Activated CD8-positive, alpha-beta memory T cell treated with anti-CD3 and anti-CD28 coated beads, Interleukin-2, amount 50 U/mL, for 24 hours (primary cell): Measurements from ENCODE around the gene ZFP42.
"Not testable (repeated sequence)": the region's sequence is repeated elsewhere in the genome, so short reads cannot be mapped to it uniquely, and the experiment has no call there.

ENCODE experiments used
- DNase-seq: peaks from one replicate; pipeline ENCODE4 v3.0.0-alpha.2; 2020; ENCODE audit errors: extremely low read depth

Gene ZFP42

DNA sequence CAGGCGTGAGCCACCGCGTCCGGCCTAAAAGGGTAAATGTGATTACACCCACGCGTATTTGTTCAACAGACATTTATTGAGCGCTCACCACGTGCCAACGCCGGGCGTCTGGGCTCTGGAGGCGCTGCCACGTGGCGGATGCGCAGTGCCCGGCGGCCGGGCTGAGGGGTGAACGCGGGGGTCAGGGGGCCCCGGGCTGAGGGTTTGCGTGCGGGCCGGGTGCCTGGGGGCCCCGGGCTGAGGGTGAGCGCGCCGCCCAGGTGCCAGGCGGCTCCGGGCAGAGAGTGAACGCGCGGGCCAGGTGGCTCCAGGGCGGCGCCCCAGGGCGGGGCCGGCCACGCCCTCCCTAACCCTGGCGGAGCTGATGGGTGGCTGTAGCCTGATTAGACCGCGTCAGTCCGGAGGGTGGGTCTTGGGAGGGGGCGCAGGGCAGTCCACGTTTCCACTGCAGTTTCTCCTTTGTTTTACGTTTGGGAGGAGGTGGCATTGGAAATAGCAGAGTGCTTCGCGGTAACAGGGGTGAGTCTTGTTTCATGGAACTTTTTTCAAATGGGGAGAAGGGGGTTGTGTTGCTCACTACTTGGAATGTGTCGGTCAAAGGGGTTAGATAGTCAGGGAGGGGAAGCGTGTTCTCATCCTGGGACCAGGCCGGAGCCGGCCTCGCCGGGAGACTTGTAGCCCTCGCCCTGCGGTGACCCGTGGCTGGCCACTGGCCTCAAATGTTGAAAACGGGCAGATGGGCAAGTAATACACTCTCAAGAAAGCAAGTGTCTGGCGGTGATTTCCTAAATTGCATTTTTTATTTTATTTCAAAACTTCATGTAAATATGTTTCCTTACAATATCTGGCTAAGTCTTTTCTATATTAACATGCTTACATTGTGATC, at the start of gene ZFP42:
Gene ZFP42, plus strand, starts transcription at position 450 of the 886 bp plus-strand sequence. CDS start 7,037 bp downstream, outside the sequence.
- no peak for DNase-seq

- DNase-seq: no peak
Measured at GRCh38 chr4:187961171-187961570, 34.4 kb upstream of the ZFP42 start.

DNA sequence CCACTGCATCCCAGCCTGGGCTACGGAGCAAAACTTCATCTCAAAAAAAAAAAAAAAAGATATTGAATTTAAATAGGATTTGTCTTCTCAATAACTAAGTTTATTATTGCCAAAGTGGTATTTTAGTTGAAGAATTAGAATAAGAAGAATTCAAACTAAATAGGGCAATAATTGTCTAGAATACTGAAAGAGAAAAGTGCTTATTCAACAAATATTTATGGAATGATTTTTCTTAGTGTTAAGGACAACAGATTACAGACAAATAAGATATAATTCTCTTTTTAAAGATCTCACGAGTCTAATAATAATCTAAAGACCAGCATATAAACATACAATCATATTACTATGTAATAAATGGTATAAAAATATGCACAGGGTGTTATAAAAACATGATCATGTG, 33.6 kb upstream of the ZFP42 start:
- DNase-seq: no peak

DNA sequence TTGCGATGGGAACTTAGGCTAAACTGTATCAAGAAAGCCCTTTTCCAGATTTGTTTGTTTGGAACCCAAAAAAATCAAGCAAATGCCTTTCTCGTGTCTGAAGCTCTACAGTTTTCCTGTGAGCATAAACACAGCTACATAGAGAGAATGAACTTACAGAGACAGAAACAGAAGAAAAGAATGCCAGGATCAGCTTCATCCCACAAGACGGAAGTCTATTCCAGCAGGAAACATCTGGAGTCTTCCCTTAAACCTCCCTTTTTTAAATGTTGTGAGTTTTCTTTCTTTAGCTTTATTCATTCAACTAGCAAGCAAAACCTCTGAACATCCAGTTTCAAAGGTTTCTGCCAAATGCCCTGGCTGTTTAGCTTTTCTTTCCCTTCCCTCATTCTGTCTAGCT, 32.6 kb upstream of the ZFP42 start:
- DNase-seq: no peak

- DNase-seq: no peak
Measured at GRCh38 chr4:187965726-187966125, 29.8 kb upstream of the ZFP42 start.

DNA sequence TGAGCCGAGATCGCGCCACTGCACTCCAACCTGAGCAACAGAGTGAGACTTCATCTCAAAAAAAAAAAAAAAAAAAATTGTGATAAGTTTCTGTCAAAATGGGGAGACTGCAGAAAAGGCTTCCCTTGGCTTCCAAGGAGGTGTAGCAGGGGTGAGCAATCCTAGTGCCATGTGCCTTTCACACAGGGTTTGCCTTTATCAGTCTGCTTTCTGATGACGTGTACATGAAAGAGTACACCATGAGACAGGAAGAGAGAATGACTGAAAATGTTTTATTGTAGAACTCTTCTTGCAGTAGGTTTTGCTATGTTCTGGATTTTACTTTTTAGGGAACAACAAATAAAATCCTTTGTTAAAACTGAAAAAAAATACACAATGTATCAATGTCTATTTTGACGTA, 23.4 kb upstream of the ZFP42 start:
- no peak for DNase-seq

- no peak for DNase-seq
Measured at GRCh38 chr4:187983746-187984145, 11.8 kb upstream of the ZFP42 start.

- DNase-seq: no peak
Measured at GRCh38 chr4:187992971-187993370, 2.6 kb upstream of the ZFP42 start.

DNA sequence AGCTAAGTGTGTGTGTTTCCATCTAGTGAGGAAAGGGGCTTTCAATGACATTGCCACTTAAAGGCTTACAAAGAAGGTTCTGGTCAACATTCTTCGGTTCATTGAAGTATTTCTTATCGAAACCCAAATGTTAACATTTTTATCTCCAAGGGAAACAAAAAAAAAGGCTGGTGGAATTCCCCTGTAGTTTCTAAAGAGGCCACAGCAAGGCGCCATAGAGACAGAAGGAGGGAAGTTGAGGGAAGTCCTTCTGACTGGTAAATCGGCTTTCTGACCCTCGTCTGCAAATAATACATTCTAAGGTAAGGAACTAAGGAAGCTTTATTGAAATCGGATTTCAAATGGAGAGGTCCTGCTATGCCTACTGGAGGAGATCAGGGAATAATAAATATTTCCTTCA, 1.7 kb upstream of the ZFP42 start:
- no peak for DNase-seq

DNA sequence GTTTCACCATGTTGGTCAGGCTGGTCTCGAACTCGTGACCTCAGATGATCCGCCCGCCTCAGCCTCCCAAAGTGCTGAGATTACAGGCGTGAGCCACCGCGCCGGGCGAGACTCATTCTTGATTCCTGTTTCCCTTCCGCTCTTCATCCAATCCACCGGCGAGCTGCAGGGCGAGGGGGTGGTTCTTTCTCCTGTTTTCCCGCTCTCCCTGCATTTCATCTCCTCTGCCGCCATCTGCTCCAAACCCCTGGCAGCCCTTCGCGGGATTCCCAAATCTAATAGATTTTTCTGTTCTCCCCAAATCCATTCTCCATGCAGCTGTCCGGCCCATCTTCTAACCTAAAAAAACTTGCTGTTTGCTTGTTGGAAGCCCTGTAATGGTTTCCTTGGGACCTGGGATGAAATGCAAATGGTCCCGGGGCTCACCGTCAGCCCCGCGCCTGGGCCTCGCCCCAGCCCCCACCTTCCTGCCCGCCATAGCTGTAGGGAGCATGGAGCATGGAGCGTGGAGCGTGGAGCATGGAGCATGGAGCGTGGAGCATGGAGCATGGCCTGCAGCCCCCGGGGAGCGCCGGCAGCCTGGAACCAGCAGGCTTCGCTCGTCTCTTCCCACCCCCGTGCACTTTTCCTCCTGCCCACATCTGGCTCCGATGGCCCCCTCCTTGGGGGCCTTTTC, 1.1 kb downstream of the ZFP42 start:
- DNase-seq: no peak

DNA sequence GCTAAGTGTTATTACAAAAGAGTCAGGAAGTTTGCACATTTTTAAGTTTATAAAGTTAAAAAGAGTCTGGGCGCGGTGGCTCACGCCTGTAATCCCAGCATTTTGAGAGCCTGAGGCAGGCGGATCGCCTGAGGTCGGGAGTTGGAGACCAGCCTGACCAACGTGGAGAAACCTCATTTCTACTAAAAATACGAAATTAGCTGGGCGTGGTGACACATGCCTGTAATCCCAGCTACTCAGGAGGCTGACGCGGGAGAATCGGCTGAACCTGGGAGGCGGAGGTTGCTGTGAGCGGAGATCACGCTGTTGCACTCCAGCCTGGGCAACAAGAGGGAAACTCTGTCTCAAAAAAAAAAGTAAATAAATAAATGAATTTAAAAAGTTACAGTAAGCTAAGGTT, 2.4 kb downstream of the ZFP42 start:
- not testable (repeated sequence) for DNase-seq

- DNase-seq: no peak
Measured at GRCh38 chr4:187999406-187999932, 3.9 kb downstream of the ZFP42 start.

DNA sequence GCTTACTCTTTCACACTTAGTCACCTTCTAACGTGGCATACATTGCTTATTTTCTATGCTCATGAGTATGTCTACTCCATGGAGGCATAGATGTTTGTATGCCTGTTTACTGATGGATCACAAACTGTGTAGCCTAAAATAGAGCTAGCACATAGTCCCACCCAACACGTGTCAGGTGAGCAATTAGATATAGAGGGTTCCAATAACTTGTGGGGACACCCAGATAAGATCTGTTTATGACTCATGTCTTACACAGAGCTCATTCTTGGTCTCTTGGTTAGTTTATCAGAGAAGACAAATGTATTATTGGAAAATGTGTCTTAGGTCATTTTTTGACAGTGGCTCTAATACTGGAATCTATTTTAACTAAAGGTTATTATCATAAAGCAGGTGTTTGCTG, 6.8 kb downstream of the ZFP42 start:
- DNase-seq: no peak

DNA sequence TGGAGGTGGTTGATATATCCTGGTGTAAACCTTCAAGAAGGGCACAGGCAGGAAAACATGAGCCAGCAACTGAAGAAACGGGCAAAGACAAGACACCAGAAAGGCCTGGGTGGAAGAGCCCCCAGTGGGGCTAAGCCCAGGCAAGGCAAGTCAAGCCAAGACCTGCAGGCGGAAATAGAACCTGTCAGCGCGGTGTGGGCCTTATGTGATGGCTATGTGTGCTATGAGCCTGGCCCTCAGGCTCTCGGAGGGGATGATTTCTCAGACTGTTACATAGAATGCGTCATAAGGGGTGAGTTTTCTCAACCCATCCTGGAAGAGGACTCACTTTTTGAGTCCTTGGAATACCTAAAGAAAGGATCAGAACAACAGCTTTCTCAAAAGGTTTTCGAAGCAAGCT, 7.2 kb downstream of the ZFP42 start:
- no peak for DNase-seq

GRCh38 chr4:188005561-188005960, 10.0 kb downstream of the ZFP42 start:
- no peak for DNase-seq

GRCh38 chr4:188006285-188006848, 10.8 kb downstream of the ZFP42 start:
- DNase-seq: no peak

DNA sequence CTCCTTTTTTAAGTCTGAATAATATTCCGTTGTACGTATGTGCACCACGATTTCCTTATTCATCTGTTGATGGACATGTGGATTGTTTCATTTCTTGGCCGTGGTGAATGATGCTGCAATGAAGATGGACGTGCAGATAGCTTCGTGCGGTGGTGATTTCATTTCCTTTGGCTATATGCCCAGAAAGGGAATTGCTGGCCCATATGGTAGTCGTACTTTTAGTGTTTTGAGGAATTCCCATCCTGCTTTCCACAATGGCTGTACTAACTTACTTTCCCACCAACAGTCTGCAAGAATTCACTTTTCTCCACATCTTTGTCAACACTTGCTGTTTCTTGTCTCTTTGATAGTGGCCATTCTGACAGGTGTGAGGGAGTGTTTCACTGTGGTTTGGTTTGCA, 12.8 kb downstream of the ZFP42 start:
- DNase-seq: no peak

DNA sequence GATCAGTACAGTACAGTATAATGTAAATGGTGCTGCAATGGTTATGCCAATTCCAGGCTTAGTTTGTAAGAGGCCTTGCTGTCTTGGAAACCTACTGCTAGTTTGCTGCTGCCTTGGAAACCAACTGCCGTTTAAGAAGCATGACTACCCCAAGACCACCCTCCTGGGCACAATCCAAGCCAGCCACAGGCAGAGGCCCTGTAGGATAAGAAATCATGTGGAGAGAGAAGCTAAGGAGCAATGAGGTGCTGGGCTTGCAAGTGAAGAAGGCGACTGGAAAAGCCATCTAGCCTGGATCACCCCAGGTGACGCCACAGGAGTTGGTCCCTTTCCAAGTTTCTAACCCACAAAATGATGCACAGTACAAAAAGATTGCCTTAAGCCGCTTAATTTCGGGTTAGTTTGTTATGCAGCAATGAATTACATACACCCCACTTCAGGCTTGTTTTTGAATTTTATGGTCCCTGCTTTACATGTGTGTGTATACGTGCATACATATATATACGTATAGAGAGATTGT, 16.9 kb downstream of the ZFP42 start:
- no peak for DNase-seq

GRCh38 chr4:188015025-188015940, 19.7 kb downstream of the ZFP42 start:
- DNase-seq: no peak

GRCh38 chr4:188016754-188017153, 21.2 kb downstream of the ZFP42 start:
- DNase-seq: no peak

- no peak for DNase-seq
Measured at GRCh38 chr4:188018262-188018661, 22.7 kb downstream of the ZFP42 start.
